HG02840 (cell line): ENCODE measurements around the gene ASCC3.

Experiments
- ATAC-seq: cut with Tn5 transposase; IDR thresholded peaks from one replicate; pipeline ENCODE4 v1.9.1; 2021; ENCODE audit warnings: mild to moderate bottlenecking, moderate library complexity, moderate number of reproducible peaks; ENCODE audit not compliant: unreplicated experiment, low FRiP score

Gene ASCC3, protein sequence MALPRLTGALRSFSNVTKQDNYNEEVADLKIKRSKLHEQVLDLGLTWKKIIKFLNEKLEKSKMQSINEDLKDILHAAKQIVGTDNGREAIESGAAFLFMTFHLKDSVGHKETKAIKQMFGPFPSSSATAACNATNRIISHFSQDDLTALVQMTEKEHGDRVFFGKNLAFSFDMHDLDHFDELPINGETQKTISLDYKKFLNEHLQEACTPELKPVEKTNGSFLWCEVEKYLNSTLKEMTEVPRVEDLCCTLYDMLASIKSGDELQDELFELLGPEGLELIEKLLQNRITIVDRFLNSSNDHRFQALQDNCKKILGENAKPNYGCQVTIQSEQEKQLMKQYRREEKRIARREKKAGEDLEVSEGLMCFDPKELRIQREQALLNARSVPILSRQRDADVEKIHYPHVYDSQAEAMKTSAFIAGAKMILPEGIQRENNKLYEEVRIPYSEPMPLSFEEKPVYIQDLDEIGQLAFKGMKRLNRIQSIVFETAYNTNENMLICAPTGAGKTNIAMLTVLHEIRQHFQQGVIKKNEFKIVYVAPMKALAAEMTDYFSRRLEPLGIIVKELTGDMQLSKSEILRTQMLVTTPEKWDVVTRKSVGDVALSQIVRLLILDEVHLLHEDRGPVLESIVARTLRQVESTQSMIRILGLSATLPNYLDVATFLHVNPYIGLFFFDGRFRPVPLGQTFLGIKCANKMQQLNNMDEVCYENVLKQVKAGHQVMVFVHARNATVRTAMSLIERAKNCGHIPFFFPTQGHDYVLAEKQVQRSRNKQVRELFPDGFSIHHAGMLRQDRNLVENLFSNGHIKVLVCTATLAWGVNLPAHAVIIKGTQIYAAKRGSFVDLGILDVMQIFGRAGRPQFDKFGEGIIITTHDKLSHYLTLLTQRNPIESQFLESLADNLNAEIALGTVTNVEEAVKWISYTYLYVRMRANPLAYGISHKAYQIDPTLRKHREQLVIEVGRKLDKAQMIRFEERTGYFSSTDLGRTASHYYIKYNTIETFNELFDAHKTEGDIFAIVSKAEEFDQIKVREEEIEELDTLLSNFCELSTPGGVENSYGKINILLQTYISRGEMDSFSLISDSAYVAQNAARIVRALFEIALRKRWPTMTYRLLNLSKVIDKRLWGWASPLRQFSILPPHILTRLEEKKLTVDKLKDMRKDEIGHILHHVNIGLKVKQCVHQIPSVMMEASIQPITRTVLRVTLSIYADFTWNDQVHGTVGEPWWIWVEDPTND (N-terminal part only)

DNA sequence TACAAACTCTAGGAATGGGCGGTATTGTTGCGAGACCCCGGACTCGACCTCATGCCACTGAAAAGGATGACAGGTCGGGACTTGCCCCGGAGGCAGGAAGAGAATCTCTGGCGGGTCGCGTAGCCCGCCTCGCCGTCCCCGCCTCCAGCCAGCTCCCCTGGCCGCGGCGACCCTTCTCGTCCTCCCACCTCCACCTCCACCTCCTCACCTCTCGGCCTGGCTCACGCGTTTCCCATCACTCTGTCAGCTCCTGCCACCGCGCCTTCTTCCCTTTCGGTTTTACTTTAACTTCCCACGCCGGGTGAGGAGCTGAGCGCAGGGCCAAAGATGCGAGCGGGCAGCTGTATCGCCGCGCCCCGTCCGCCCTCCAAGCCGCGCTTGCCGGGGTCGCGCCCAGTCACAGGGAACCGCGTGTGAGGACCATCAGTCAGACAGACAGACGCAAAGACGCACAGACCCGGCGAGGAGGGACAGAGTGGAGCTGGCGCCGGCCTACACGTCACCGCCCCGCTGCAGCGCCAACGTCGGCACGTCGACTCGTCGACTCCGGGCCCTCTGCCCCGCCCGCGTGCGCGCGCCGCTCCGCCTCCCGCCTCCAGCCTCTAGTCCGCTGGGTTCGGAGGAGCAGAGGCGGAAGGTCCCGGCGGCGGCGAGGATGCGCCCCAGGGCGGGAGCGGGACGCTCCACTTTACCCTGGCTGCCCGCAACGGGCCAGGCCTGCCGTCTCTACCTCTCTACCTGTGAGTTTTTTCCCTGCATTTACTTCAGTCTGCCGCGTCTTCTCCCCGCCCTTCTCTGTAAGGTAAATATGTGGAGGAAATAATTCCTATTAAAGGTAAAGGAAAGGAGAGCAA lies at the start of gene ASCC3:
Gene ASCC3, minus strand, starts transcription at position 477 of the 854 bp plus-strand sequence. CDS start 13,332 bp downstream, outside the sequence.
- ATAC-seq, result peak; percentile 97

DNA sequence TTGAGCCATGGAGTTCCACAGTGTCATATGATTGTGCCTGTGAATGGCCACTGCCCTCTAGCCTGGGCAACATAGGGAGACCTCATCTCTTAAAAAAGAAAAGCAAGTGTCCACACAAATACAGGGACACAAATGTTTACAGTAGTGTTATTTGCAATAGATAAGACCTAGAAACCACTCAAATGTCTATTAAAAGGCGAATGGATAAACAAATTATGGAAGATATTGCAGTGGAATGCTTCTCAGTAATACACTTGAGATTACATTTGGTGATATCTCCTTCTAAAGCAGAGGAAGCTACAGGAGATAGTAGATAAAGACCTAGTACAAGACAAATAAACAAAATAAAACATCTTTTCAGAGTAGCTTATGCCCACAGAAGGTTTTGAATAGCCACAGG lies 44.6 kb upstream of the ASCC3 start:
- ATAC-seq, result no peak

DNA sequence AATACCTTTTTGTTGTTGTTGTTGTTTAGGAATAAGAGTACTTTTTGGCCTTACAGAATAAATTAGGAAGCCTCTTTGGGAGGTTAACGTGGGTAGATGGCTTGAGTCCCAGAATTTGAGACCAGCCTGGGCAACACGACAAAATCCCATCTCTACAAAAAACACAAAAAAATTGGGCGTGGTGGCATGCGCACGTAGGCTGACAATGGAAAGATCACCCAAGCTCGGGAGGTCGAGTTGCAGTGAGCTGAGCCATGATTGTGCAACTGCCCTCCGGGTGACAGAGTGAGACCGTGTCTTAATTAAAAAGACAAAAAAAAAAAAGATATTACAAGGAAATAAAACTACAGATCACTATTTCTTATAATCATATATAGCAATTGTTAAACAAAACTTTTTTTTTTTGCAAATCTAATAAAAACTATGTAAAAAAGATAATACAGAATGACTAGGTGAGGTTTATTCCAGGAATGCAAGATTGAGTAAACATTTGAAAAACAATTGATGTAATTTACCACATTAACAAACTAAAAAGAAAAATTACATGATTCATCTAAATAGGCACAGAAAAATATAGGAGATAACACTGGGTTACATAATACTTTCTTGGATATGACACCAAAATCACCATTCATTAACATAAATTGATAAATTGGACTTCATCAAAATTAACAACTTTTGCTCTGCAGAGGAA lies 43.6 kb upstream of the ASCC3 start:
- no peak for ATAC-seq

DNA sequence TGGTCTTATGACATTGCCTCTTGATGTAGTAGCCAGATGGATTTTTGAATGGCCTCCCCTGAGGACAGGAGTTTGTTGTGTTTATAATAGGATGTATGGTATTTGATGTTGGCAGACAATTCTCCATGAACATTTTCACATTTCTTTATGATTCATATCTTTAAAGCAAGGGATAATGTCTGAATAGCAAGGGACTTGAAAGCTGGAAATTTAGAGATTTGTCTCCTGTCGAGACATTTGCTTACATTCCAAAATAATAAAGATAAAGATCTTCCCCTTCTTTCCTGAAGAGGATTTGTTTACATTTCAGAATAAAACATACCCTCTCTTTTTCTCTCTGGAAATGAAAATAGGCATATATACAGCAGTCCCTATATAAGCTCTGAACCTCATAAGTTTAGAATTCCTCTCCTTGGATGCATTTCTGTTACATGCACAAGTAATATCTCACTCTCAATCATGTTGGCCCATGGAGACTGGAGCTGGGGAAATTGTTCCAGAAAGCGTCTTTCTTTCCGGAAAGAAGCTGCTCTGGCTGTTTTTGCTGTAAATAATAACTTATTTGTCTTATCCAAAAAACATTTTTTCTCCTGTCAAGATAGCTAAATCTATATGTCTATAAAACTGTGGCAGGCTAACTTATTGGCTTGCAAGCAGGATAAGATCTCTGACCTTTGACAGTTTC lies 42.5 kb upstream of the ASCC3 start:
- no peak for ATAC-seq

DNA sequence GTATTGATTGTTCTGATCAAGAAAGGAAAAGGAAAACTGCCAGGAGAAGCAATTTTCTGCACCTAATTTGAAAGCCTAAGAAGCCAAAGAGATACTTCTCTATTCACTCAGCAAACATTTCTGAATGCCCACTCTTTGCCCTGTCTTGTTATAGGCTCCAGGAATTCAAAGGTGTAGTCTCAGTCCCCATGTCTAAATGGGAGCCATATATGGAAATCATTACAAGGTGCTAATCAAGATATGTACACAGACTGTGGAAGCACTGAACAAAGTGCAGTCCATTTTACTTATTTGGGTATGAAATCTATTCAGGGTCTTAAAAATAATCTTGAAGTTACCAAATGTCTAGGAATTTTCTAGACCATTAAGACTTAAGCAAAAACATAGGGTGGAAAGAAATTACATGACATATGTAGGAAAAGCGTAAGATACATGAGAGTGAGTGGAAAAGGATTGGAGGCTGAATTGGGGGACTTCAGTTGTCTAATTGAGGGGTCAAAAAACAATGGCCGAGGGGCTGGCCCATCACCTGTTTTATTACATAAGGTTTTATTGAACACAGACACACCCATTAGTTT lies 39.0 kb upstream of the ASCC3 start:
- no peak for ATAC-seq

DNA sequence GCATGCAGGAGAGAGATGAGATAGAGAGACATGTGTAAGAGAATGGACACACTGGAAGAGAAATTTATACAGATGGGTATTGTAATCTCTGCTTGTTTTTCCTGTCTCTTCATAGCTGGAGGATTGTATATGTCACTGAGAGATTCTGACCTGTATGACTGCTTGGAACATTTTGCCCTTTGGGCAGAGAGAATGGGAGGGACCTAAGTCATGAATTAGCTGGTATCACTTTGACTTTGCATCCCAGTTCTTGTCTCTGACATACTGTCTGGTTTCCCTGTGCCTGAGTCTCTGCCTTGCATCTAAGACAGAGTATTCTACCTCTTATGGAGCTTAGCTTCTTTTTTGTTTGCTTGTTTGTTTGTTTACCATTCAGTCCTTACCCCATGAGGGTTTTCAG lies 37.0 kb upstream of the ASCC3 start:
- ATAC-seq, result no peak

DNA sequence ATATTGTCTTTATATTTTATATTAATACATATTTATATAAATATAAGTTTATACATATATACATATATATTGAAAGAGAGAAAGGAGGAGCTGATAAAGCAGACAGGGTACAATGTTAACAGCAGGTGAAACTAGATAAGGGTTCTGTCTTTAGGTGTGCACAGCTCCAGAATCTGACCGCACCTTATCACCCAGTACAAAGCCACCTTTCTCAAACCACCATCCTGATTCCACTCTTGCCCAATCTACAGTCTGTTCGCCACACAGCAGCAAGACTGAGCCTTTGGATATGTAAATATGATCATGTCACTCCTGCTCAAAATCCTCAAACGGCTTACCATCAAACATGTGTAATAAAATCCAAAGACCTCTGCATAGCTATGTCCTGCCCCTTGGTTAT lies 34.7 kb upstream of the ASCC3 start:
- no peak for ATAC-seq

DNA sequence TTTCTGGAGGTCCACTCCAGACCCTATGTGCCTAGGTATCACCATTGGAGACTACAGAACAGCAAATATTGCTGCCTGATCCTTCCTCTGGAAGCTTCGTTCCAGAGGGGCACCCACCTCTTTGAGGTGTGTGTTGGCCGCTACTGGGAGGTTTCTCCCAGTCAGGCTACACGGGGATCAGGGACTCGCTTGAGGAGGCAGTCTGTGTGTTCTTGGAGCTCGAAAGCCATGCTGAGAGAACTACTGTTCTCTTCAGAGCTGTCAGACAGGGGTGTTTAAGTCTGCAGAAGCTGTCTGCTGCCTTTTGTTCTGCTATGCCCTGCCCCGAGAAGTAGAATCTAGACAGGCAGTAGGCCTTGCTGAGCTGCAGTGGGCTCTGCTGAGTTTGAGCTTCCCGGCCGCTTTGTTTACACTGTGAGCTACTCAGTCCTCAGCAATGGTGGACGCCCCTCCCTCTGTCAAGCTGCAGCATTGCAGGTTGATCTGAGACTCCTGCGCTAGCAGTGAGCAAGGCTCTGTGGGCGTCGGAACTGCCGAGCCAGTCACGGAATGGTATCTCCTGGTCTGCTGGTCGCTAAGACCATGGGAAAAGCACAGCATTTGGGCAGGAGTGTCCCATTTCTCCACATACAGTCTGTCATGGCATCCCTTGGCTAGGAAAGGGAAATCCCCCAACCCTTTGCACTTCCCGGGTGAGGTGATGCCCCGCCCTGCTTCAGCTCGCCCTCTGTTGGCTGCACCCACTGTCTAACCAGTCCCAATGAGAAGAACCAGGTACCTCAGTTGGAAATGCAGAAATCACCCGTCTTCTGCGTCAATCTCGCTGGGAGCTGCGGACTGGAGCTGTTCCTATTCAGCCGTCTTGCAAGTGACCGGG lies 32.5 kb upstream of the ASCC3 start:
- no peak for ATAC-seq

DNA sequence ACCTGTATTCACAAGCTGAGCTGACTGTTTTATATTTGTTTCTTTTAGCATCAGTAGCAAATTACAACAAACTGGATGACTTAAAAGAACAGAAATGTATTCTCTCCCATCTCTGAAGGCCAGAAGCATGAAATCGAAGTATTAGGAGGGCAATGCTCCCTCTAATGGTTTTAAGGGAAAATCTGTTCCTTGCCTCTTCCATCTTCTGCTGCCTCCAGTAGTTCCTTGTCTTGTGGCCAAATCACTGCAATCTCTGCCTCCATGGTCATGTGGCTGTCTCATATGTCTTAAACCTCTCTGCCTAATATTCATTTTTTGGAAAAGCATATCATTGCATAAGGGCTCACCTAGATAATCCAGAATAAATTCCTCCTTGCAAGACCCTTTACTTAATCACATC lies 25.2 kb upstream of the ASCC3 start:
- ATAC-seq, result no peak

DNA sequence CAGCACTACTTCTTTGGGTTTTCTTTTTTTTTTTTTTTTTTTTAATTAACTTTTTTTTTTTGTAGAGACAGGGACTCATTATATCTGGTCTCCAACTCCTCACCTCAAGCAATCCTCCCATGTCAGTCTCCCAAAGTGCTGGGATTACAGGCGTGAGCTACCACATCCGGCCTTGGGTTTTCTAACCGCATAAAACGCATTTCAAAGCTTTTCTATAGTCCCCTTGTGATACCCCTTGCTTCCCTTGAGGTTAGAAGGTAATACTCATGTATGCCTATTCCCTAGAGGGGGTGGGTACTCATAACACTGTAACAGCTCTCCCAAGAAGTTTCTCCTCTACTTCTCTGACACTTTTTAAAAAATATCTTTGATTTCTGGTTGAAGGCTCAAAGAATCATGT lies 23.9 kb upstream of the ASCC3 start:
- no peak for ATAC-seq

DNA sequence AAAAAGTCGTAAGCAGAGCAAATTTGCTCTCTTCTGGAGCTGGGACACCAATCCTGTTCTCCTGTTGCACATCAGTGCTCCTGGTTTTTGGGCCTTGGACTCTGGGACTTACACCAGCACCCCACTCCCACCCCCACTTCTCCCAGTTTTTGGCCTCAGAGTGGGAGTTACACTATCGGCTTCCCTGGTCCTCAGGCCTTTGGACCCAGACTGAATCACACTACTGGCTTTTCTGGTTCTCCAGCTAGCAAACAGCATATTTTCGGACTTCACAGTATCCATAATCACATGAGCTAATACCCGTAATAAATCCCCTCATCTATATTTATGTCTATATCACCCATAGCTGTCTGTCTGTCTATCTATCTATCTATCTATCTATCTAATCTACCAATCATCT lies 23.2 kb upstream of the ASCC3 start:
- ATAC-seq, result no peak

DNA sequence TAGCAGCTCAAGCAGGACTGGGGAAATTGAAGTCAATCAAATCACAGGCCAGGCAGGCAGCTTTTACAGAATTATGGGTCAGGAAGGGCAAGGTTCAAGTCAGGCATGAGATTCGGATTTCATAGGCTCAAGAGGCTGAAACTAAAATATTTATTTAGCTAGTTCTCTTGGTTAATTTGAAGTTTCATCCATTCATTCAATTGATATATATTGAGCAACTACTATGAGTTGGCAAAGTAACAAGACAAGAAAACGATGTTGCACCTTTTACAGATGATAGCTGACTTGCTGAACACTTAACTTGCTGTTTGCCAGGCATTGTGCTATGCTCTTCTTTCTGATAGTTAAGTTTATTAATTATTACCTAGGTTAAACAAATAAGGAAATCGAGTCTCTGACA lies 20.5 kb upstream of the ASCC3 start:
- no peak for ATAC-seq

DNA sequence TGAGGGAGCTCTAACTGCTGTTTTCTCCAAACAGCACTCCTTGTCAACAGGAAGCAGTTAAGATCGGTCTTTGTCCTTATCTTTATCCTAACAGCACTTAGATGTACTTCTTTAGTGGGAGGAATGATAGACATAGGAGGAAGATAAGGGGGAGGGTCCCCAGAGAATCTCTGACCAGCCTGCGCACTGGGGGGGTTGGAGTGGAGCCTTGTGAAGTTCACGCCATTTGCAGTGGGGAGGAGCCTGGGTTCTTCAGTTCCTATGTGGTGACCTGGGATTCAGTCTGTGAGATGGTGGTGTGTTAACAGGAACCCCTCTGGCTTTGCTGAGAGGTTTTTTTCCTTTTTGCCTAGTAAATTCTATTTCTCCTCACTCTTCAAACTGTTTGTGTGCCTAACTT lies 18.1 kb upstream of the ASCC3 start:
- no peak for ATAC-seq

DNA sequence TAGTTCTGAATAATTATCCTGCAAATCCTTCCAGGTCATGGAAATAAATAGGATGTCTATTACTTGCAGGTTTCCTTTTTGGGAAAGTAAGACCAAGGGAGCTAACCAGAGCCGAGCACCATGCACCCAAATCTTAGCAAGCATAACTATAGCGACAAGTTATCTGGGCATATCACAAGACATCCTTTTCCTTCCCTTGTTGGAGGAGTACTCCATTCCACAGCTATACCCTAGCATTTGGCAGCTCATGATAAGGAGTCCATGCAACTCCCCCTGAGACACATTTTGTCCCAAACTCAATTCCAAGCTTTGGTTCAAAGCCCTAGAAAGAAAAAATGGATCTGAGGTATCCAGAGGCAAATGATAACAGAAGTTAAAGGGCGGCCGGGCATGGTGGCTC lies 16.5 kb upstream of the ASCC3 start:
- no peak for ATAC-seq

DNA sequence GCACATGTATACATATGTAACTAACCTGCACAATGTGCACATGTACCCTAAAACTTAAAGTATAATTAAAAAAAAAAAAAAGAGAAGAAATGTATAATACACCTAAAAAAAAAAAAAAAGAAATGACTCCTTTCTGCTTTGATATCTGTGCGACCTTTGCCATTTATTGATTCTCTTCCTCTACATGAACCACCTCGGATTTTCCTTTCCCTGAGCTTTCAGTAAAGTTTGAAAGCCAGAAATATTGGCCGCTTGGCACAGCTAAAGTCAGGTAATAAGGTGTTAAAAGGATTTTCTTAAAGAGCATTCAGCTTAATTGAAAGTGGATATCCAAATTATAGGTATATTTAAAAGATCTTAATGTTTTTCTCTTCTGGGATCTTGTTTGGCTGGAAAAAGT lies 12.6 kb upstream of the ASCC3 start:
- ATAC-seq, result no peak

DNA sequence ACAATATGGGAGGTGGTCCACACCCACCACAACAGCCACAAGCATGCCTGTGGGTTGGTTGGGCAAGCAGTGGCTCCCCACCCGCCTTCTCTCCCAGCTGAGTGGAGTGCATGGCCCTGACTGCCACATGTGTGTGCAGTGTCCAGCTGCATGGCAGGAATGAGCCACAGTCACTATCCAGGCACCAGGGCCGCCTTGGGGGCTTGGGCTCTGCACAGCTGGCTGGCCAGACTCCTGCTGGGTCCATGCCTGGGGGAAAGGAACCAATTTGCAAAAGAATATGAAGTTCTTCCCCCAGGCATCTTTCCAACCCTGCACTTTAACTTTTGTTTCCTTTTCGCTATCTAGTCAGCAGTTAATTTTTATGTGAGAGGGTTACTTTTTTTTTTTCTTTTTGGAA lies 11.6 kb upstream of the ASCC3 start:
- ATAC-seq, result no peak

DNA sequence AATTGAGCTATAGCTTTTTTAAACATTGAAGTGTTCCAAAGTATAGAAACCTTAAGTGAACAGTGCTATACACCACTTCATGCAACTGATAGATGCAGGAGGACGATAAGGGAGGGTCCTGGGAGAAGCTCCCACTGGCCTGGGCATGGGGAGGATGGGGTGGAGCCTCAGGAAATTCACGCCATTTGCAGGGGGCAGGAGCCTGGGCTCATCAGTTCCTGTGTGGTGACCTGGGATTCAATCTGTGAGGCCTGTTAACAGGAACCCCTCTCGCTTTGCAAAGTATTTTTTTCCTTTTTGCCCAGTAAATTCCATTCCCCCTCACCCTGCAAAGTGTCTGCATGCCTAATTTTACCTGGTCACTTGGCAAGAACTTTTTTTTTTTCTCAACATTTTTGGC lies 11.0 kb upstream of the ASCC3 start:
- no peak for ATAC-seq

DNA sequence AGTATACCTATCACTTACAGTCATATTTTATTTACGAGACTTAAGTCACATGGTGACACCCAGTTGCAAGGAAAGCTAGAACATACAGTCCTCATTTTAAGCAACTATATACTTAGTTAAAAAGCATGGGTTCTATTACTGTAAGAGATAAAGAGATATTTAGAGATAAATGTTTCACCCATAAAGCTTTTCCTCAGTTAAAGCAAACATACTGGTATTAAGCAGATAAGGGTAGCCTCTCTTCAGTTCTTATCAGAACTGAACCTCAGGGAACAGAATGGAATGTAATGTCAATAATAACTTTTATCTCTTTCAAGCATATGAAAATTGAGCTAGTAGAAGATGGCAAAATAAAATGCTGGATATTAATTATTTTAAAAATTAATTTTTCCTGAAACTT lies 9.9 kb upstream of the ASCC3 start:
- ATAC-seq, result no peak
